Stimulated activated CD4-positive, alpha-beta T cell treated with anti-CD3 and anti-CD28 coated beads, Interleukin-1b, Interleukin-23, amount 100 ng/mL, for 4 hours (primary cell): ENCODE measurements around the gene B4GALNT2.
"Not testable (repeated sequence)": the region's sequence is repeated elsewhere in the genome, so short reads cannot be mapped to it uniquely, and the experiment has no call there.

ENCODE experiments used
- DNase-seq, 2 donors: peaks; one replicate each; pipeline ENCODE4 v3.0.0-alpha.2; 2020; ENCODE audit warnings: low read depth in 2 of 2

The B4GALNT2 gene

GRCh38 chr17:49120166-49120565 is 12.4 kb upstream of the B4GALNT2 start:
- DNase-seq, result no peak

- DNase-seq, result no peak
These were observed 10.8 kb upstream of the B4GALNT2 start for GRCh38 chr17:49121696-49122292.

DNA sequence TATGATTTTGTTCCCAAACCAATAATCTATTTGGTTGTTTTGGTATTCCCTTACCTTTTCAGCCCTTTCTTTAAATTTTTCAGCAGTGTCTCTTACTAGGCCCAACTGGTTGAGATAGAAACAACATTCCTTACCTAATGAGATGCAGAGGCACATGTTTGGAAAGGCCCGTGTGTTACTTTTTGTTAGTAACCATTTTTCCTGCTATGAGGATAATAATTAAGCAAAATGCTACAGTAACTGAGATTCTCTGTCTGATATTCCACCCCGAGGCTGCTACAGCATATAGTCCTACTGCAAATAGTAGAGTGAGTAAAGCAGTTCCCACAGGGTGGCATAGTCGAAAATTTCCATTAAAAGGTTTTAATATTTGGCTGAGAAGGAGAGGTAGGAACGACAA is 10.0 kb upstream of the B4GALNT2 start:
- no peak for DNase-seq

DNA sequence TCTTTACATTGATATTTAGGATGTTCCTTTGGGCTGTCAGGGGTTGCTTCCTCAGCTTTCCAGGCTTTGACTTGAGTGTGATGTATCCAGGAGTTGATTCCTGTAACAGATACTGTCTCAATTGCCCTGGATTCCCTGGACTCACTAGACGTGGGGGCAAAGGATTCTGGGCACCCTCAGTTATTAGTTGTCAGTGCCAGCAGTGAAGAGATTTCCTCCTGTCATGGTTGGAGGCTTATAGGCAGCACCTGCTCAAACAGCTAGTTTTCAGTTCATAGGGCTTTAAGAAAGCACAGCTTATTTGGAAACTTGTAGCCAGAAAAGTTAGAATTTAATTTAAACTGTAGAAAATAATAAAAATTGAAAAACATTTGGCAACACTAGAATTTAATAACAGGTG is 9.5 kb upstream of the B4GALNT2 start:
- no peak for DNase-seq

- no peak for DNase-seq
These were observed 7.1 kb upstream of the B4GALNT2 start for GRCh38 chr17:49125449-49125848.

GRCh38 chr17:49126183-49126859 is 6.2 kb upstream of the B4GALNT2 start:
- not testable (repeated sequence) for DNase-seq

DNA sequence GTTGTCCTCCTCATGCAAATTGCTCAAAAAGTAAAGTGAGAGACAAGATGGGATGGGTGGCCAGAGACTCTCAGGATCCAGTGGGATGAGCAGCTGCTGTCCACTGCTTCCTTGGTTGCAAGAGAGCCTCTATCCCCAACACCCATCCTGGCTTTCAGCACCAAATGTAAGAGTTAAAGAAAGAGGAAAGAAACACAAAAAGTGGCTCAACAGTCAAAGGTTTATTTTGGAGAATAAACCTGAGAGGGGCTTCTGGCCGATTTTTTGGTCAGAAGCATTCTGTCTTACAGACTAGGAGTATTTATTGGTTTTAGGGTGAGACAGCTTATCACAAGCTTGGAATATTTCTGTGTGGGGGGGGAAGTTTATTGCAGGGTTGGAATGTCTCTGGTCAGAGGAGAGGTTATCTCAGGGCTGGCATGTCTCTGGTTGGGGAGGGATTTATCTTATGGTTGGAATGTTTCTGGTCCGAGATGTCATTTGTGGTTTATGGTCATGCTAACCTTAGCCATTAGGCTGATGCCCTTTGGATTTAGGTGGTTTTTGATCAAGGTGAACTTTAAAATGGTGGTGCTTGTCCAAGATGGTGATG is 3.1 kb upstream of the B4GALNT2 start:
- DNase-seq, result not testable (repeated sequence)

DNA sequence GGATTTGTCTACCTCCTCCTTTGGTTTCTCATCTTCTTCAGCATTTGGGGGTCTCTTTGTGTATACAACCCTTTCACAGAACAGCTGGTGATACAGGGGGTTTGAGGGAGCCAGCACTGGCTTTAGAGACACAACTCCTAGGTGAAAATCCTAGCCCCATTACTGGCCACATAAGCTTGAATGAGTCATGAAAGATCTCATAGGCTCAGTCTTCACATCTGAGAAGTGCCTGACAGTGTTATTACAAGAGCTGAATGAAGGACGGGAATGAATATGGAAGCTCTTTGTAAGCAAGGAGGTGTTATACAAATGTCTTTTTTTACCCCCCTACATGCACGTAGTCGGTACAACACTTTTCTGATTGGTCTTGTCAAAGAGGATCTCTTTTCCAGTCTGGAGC is 1.7 kb upstream of the B4GALNT2 start:
- no peak for DNase-seq

DNA sequence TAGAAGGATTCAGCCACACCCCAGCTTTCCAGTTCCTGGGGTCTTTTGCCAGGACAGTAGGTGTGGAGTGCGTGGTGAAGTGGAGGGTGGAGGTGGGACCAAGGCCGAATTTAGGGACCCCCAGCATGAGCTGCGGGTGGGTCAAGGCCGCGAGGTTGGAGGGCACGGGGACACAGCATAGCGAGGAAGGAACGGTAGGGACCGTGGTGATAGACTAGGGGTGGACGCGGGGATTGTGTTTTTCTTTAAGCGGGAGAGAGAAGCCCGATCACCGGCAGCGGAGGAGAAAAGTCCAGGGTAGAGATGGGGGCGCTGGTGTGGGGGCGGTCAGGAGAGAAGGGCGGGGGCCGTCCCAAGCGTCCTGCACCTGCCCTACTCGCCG is 261 bp upstream of the B4GALNT2 start:
- DNase-seq, result no peak

DNA sequence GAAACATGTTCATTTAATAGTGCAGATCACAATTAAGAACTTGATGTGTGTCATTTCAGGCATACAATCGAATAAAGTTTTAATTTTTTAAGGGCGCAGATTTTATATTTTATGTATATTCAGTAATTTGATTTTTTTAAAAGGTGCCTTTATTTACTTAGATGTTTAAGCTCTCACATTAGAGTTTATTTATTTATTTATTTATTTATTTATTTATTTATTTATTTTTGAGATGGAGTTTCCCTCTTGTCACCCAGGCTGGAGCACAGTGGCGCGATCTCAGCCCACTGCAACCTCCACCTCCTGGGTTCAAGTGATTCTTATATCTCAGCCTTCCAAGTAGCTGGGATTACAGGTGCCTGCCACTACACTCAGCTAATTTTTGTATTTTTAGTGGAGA is 3.8 kb downstream of the B4GALNT2 start:
- DNase-seq, result no peak

DNA sequence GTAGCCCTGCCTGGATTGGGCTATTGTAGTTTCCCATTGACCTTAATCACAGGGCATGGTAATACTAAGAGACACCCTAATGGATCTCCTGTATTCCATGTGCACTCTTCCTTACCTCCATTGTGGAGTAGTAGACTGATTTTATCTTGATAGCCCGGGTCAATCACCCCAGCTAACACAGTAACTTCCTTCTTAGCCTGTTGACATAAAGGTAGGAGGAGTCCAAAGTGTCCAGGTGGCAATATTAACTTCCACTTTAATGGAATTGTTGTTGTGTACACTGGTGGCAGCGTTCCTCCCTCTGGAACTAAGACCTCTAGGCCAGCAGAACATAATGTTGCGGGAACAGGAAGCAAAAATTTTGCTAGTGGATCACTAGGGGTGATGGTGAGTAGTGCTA is 13.1 kb downstream of the B4GALNT2 start:
- DNase-seq, result not testable (repeated sequence)

GRCh38 chr17:49146620-49147306 is 14.2 kb downstream of the B4GALNT2 start:
- DNase-seq, result no peak

DNA sequence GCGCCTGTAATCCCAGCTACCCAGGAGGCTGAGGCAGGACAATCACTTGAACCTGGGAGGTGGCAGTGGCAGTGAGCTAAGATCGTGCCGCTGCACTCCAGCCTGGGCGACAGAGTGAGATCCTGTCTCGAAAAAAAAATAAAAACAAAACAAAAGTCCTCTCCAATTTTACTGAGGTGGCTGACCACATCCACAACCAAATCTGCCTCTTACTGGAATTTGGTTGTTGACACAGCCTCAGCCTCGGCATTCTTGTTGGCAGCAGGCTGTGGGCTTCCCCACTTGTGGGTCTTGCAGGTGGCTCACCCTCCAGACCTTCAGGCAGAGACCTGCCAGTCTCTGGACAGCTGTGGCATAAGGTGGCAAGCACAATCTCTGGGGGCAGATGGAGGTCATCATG is 15.6 kb downstream of the B4GALNT2 start:
- no peak for DNase-seq

- no peak for DNase-seq
These were observed 19.4 kb downstream of the B4GALNT2 start for GRCh38 chr17:49151996-49152395.

DNA sequence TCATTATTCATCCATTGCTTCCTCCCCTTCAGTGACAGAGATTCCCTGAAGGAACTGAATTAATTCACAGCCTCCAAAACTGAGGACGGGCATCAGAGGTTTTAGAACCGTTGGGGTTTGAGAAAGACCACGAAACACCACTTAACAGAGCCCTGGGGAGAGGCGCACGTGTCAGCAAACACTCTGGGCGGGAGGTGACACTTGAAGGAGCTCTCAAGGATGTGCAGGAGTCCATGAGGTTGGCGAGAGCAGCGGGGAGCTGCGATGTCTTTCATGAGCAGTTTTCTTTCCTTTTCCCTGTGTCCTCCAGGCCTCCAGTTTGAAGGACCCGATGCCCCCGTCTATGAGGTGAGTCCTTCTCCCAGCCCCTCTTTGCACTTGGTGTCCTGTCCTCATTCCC is 23.7 kb downstream of the B4GALNT2 start:
- DNase-seq, result no peak

- no peak for DNase-seq
These were observed 25.2 kb downstream of the B4GALNT2 start for GRCh38 chr17:49157784-49158183.

DNA sequence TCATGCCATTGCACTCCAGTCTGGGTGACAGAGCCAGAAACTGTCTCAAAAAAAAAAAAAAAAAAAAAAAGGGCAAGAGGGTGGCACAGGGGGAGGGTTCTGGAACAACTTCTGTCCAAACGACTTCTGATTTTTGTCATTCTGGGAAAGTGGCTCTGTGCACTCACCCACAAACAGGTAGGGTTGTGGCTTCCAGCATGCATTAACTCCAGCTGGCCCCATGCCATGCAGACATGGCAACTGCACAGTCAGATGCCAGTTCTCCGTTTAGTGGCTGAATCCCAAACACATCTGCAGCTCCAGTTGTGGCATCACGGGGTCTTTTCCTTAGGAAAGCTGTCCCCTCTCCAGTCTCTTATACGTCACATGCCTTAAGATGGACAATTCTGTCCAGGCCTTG is 30.3 kb downstream of the B4GALNT2 start:
- no peak for DNase-seq

DNA sequence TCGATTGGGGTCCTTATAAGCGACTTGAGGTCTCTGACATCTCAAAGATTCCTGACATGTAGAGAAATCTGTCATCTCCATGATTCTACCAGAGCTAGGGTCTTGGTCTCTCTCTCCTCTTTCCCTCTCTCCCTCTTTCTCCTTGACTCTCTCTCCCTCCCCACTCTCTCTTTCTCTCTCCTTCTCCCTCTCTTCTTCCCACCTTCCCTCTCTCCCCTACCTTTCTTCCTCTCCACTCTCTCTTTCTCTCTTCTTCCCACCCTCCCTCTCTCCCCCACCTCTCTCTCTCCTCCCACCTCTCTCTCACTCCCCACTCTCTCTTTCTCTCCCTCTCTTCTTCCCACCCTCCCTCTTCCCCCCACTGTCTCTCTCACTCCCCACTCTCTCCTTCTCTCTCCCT is 32.6 kb downstream of the B4GALNT2 start:
- DNase-seq, result no peak

DNA sequence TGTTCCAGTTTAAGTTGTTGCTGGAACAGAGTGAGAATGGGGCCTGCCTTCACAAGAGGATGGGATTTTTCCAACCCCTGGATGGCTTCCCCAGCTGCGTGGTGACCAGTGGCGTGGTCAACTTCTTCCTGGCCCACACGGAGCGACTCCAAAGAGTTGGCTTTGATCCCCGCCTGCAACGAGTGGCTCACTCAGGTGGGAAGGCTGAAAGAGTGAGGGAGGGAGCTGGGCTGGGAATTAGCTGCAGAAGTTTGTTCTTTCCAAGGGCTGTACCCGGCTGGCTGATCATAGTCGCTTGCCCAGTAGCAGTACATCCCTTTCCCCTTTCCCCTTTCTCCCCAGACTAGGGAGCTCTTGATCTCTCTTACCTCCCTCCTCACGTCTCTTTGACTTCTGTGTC is 36.1 kb downstream of the B4GALNT2 start:
- no peak for DNase-seq

- no peak for DNase-seq
These were observed 37.6 kb downstream of the B4GALNT2 start for GRCh38 chr17:49170216-49170615.

DNA sequence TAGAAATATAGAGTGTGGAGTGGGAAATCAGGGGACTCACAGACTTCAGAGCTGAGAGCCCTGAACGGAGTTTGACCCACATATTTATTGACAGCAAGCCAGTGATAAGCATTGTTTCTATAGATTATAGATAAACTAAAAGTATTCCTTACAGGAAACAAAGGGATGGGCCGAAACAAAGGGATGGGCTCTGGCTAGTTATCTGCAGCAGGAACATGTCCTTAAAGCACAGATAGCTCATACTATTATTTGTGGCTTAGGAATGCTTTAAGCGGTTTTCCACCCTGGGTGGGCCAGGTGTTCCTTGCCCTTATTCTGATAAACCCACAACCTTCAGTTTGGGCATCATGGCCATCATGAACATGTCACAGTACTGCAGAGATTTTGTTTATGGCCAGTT is 38.1 kb downstream of the B4GALNT2 start:
- not testable (repeated sequence) for DNase-seq

GRCh38 chr17:49175978-49176377 is 43.4 kb downstream of the B4GALNT2 start:
- DNase-seq, result not testable (repeated sequence)

- DNase-seq, result peak; percentile 62
These were observed 47.7 kb downstream of the B4GALNT2 start for GRCh38 chr17:49180303-49180702.
